ENCODE data around the gene BUB1B.

DNA sequence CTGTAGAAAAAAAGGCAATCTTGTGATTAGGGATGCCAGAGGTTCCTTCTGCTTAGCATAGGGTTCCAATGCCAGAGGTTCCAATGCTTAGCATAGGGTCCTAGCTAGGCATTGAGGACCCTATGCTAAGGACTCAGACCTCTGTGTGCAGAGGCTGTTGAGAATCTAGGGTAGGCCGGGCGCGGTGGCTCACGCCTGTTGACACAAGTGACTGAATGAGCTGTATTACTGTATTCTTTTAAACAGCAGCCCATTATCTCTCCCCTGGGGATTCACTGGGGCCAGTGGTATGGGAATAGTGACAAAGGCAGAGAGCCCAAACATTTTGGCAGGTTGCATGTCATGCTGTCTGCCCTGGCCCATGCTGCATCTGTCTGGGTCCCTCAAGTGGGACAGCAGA, 94.2 kb downstream of the BUB1B start:
- TF ChIP-seq TAF1 (IDR thresholded peaks at IDR 0.05; ENCODE audit: low read depth) (no peak), RAD21 (IDR thresholded peaks at IDR 0.05; ENCODE audit: low read depth) (no peak), NFIC (IDR thresholded peaks at IDR 0.05) (no peak), EP300 (IDR thresholded peaks at IDR 0.05; ENCODE audit: borderline replicate concordance) (no peak), USF1 (IDR thresholded peaks at IDR 0.05) (no peak)
